Activated B cell treated with CpG ODN at 0.5 μM for 24 hours (primary cell): ENCODE results near the gene PIK3R3. TPM values are rescaled to one million over a fixed set of nuclear protein-coding genes. Genes with fewer than 3 reads are reported as not detected.

Source experiments
- ATAC-seq: fragments of 200-7000 bp; cut with Tn5 transposase; one replicate; pipeline ENCODE4 v1.10.0; 2021; ENCODE audit warnings: low read depth, mild to moderate bottlenecking, moderate library complexity
- CTCF ChIA-PET: fragments of 350-600 bp; sonication (Branson Sonifier 250); formaldehyde crosslinking; loops from one replicate; lab custom pipeline; 2021; ENCODE audit warnings: antibody characterized with exemption; lab: Charles Lee
- POLR2A ChIA-PET: fragments of 350-600 bp; sonication (Branson Sonifier 250); formaldehyde crosslinking; loops from one replicate; lab custom pipeline; 2021; ENCODE audit warnings: antibody characterized with exemption; lab: Charles Lee
- DNase-seq: peaks from one replicate; pipeline ENCODE4 v3.0.0; 2022
- H3K27ac Mint-ChIP-seq: one replicate; pipeline ENCODE4 v1.8.0; 2020; ENCODE audit warnings: mixed read lengths
- H3K27me3 Mint-ChIP-seq: one replicate; pipeline ENCODE4 v1.8.0; 2021; ENCODE audit warnings: mixed read lengths
- H3K36me3 Mint-ChIP-seq: one replicate; pipeline ENCODE4 v1.8.0; 2021; ENCODE audit warnings: low read depth, mixed read lengths
- H3K4me1 Mint-ChIP-seq: one replicate; pipeline ENCODE4 v1.8.0; 2021; ENCODE audit warnings: mixed read lengths
- H3K4me3 Mint-ChIP-seq: one replicate; pipeline ENCODE4 v1.8.0; 2020; ENCODE audit warnings: mild to moderate bottlenecking, mixed read lengths
- H3K9me3 Mint-ChIP-seq: one replicate; pipeline ENCODE4 v1.8.0; 2020; ENCODE audit warnings: mixed read lengths
- CTCF ChIP-seq: fragments of 200-600 bp; IDR thresholded peaks from one replicate; pipeline ENCODE4 v1.8.0; 2022; ENCODE audit warnings: antibody characterized with exemption, mild to moderate bottlenecking
- intact Hi-C: fragments of 100-400 bp; cut with micrococcal nuclease; formaldehyde crosslinking; loops from one replicate; pipeline ENCODE4 v1.15.1; 2024
- total RNA-seq: library from RNA; stranded (reverse); gene quantifications from 2 replicates; pipeline ENCODE4 v1.2.3, GENCODE V29; 2022

PIK3R3 gene
- total RNA-seq, 1 donor from 2014 or later: 1.3 TPM

GRCh38 chr1:46176211-46176865 lies 43.9 kb upstream of the PIK3R3 start, which contains the start of gene P3R3URF:
Gene P3R3URF, minus strand, starts transcription at chr1:46176488. Its CDS starts 17 bp downstream, at chr1:46176471.
- DNase-seq (no peak), ATAC-seq (no peak)
- TF ChIP-seq CTCF: no peak
- ChIA-PET POLR2A (interaction anchor here (1.0 kb wide), 1 partner anchor 481 kb away, joined by 3 read pairs; no protein-coding TSS in a partner anchor), CTCF (interaction anchor here (1.1 kb wide), 1 partner anchor 140 kb away, joined by 3 read pairs; no protein-coding TSS in a partner anchor)
- no peak within 1 kb of the TSS for H3K4me3 Mint-ChIP-seq
- H3K27me3 Mint-ChIP-seq: no peaks in the 10 kb centered on the region
- H3K9me3 Mint-ChIP-seq: no peaks in the 10 kb centered on the region
- H3K27ac Mint-ChIP-seq: no peak within 1 kb of the TSS
- intact Hi-C loops: loop anchor here (5.0 kb wide), 1 partner anchor 44 kb away; the partner anchor contains the start of gene PIK3R3
- peaks cover 7% of the 10 kb centered on the region for H3K4me1 Mint-ChIP-seq
- no peaks in the 10 kb centered on the region for H3K36me3 Mint-ChIP-seq

- intact Hi-C loops: loop anchor here (5.0 kb wide), 1 partner anchor 43 kb away; the partner anchor contains the start of gene PIK3R3
- H3K4me3 Mint-ChIP-seq: no peak overlapping the region
- ChIA-PET POLR2A (interaction anchor here (0.5 to 1.0 kb wide), 2 partner anchors 440 to 480 kb away, joined by 3 read pairs; no protein-coding TSS in a partner anchor), CTCF (interaction anchor here (1.0 to 1.1 kb wide), 2 partner anchors 8 to 139 kb away, joined by 3 read pairs; no protein-coding TSS in a partner anchor)
- no peak for ATAC-seq
- no peak overlapping the region for H3K27ac Mint-ChIP-seq
- H3K27me3 Mint-ChIP-seq: no peaks in the 10 kb centered on the region
- TF ChIP-seq CTCF: no peak
- no peaks in the 10 kb centered on the region for H3K36me3 Mint-ChIP-seq
- DNase-seq: no peak
- no peaks in the 10 kb centered on the region for H3K9me3 Mint-ChIP-seq
- H3K4me1 Mint-ChIP-seq: peaks cover 13% of the 10 kb centered on the region
Measured at GRCh38 chr1:46175243-46175642, 42.8 kb upstream of the PIK3R3 start.

GRCh38 chr1:46174448-46175231 lies 42.2 kb upstream of the PIK3R3 start, which contains the start of gene TSPAN1:
Gene TSPAN1, plus strand, starts transcription at chr1:46175087. Its CDS starts 6,021 bp downstream, at chr1:46181108.
- Mint-ChIP-seq H3K27ac (no peak within 1 kb of the TSS), H3K36me3 (no peaks in the 10 kb centered on the region), H3K4me3 (no peak within 1 kb of the TSS), H3K9me3 (no peaks in the 10 kb centered on the region), H3K4me1 (peaks cover 13% of the 10 kb centered on the region), H3K27me3 (no peaks in the 10 kb centered on the region)
- ChIA-PET CTCF (interaction anchor here (1.0 to 1.1 kb wide), 2 partner anchors 7 to 138 kb away, joined by 3 read pairs; no protein-coding TSS in a partner anchor), POLR2A (interaction anchor here (0.5 kb wide), 1 partner anchor 439 kb away, joined by 3 read pairs; no protein-coding TSS in a partner anchor)
- TF ChIP-seq CTCF: no peak
- DNase-seq (no peak), ATAC-seq (no peak)
- intact Hi-C loops: loop anchor here (5.0 kb wide), 1 partner anchor 42 kb away; the partner anchor contains the start of gene PIK3R3

- CTCF ChIA-PET: interaction anchor here (1.6 kb wide), 1 partner anchor 136 kb away, joined by 4 read pairs; no protein-coding TSS in a partner anchor
- no peaks in the 10 kb centered on the region for H3K36me3 Mint-ChIP-seq
- POLR2A ChIA-PET: no interaction called here
Measured at GRCh38 chr1:46173361-46173856, 41.0 kb upstream of the PIK3R3 start.

More at GRCh38 chr1:46173361-46173856, 41.0 kb upstream of the PIK3R3 start:
- H3K27me3 Mint-ChIP-seq: peaks cover 4% of the 10 kb centered on the region
- no peak for ATAC-seq
- TF ChIP-seq CTCF: no peak
- no peak overlapping the region for H3K27ac Mint-ChIP-seq
- DNase-seq: no peak
- no peak overlapping the region for H3K4me3 Mint-ChIP-seq
- peaks cover 13% of the 10 kb centered on the region for H3K4me1 Mint-ChIP-seq
- intact Hi-C loops: no loop called here
- H3K9me3 Mint-ChIP-seq: no peaks in the 10 kb centered on the region
